GM23338 (cell line): Measurements from ENCODE around the gene MYOM1.

Experiments
- CREB1 ChIP-seq: fragments of 250-450 bp; sonication (Bioruptor Pico); IDR thresholded peaks from 2 replicates; pipeline ENCODE4 v1.5.0; 2020; ENCODE audit warnings: low read depth, mild to moderate bottlenecking, moderate library complexity
- CTCF ChIP-seq, 2 experiments: fragments of 200-600 bp in 1 of 2; sonication (generic) in 1 of 2; conservative IDR thresholded peaks; 2 replicates each; pipeline versions ENCODE4 v1.5.1 to v1.6.1; 2016 to 2017; ENCODE audit warnings: antibody characterized with exemption in 2 of 2, low read depth in 2 of 2, mild to moderate bottlenecking in 2 of 2, moderate library complexity in 1 of 2
- EZH2 ChIP-seq: fragments of 200-600 bp; sonication (generic); IDR thresholded peaks from one replicate; pipeline ENCODE4 v1.8.0; 2017; ENCODE audit warnings: antibody characterized with exemption, mild to moderate bottlenecking, low read depth; ENCODE audit not compliant: unreplicated experiment
- EZH2phosphoT487 ChIP-seq: fragments of 200-600 bp; sonication (generic); IDR thresholded peaks from one replicate; pipeline ENCODE4 v1.8.1; 2018; ENCODE audit warnings: antibody characterized with exemption; ENCODE audit not compliant: unreplicated experiment
- JUNB ChIP-seq: IDR thresholded peaks from one replicate; pipeline ENCODE4 v1.6.1; 2016; ENCODE audit warnings: antibody characterized with exemption; ENCODE audit not compliant: unreplicated experiment
- POLR2AphosphoS5 ChIP-seq: IDR thresholded peaks from 2 replicates; pipeline ENCODE4 v1.6.1; 2016; ENCODE audit warnings: antibody characterized with exemption, low read depth
- REST ChIP-seq: IDR thresholded peaks from one replicate; pipeline ENCODE4 v1.6.1; 2018; ENCODE audit warnings: antibody characterized with exemption; ENCODE audit not compliant: unreplicated experiment
- ZNF331 ChIP-seq: fragments of 250-450 bp; sonication (Bioruptor Pico); IDR thresholded peaks from 2 replicates; pipeline ENCODE4 v1.5.0; 2020; ENCODE audit warnings: low read depth, mild to moderate bottlenecking, moderate library complexity

- TF ChIP-seq CTCF (conservative IDR thresholded peaks at IDR 0.05; ENCODE audit: low read depth in 2 of 2) = no peak
- no peak for TF ChIP-seq EZH2
- TF ChIP-seq ZNF331 (CRISPR knock-in tag) = no peak
- TF ChIP-seq REST = no peak
- no peak for TF ChIP-seq POLR2AphosphoS5
- TF ChIP-seq EZH2phosphoT487 = no peak
- TF ChIP-seq CREB1 (CRISPR knock-in tag) = no peak
- TF ChIP-seq JUNB = no peak
Observed at GRCh38 chr18:3071676-3072075, 148.1 kb downstream of the MYOM1 start.
